Measurements from ENCODE around the gene NAV2.

DNA sequence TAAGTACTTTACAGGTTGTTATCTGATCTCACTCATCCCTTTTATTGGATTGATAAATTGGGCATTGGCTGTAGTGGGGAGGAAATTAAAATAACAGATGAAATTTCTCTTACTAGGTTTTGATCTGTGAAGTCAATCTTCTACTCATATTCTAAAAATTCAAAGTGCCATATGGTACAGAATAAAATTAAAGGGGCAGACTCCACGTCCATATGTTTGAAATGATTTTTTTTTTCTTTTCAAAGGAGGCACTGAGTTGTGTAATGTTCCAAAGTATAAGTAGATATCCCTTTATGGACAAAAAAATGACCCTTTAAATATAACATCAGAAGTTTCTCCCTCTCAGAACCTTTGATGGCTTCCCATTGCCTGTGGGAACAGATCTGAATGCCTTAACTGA lies 240.3 kb downstream of the NAV2 start:
- no peak for TF ChIP-seq EZH2 (IDR thresholded peaks at IDR 0.05; ENCODE audit: borderline replicate concordance, low read depth, low read length, severe bottlenecking)
- TF ChIP-seq, protein P1, sequence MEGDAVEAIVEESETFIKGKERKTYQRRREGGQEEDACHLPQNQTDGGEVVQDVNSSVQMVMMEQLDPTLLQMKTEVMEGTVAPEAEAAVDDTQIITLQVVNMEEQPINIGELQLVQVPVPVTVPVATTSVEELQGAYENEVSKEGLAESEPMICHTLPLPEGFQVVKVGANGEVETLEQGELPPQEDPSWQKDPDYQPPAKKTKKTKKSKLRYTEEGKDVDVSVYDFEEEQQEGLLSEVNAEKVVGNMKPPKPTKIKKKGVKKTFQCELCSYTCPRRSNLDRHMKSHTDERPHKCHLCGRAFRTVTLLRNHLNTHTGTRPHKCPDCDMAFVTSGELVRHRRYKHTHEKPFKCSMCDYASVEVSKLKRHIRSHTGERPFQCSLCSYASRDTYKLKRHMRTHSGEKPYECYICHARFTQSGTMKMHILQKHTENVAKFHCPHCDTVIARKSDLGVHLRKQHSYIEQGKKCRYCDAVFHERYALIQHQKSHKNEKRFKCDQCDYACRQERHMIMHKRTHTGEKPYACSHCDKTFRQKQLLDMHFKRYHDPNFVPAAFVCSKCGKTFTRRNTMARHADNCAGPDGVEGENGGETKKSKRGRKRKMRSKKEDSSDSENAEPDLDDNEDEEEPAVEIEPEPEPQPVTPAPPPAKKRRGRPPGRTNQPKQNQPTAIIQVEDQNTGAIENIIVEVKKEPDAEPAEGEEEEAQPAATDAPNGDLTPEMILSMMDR (IDR thresholded peaks at IDR 0.05; ENCODE audit: borderline replicate concordance, extremely low read depth, low read length, poor library complexity, severe bottlenecking), result no peak

Measured in DND-41 (cell line).